HG03159 (cell line): ENCODE measurements around the gene DNAJC11.
"Not testable (repeated sequence)": the region's sequence is repeated elsewhere in the genome, so short reads cannot be mapped to it uniquely, and the experiment has no call there.

ENCODE experiments used
- ATAC-seq: cut with Tn5 transposase; IDR thresholded peaks from one replicate; pipeline ENCODE4 v1.9.1; 2021; ENCODE audit warnings: mild to moderate bottlenecking, moderate library complexity; ENCODE audit not compliant: unreplicated experiment

Gene DNAJC11

GRCh38 chr1:6695868-6696267 is 5.7 kb downstream of the DNAJC11 start:
- ATAC-seq, result no peak

DNA sequence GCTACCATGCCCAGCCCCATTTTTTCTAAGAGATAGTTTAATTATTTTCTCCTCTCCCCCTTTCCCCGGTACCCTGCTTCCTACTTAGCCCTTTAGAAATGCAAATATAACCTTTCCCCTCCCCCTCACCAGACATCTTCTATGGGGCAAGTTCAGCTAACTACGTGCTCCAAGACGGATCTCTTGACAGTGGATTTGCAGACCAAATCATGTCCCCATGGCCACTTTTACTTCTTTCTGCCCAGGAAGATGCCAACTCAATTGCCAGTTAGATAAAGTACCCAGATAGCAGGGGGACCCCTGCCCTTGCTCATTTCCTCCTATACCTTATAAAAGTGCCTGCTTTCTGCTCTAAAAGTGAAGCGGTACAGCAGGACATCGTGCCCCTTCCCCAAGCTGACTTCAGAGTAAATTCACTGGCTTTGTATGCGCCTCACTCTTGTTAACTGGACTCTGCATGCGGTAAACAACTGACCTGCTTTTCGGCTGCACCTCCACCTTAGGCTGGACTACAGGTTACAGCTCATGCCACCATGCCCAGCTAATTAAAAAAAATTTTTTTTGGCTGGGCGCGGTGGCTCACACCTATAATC is 7.4 kb downstream of the DNAJC11 start:
- no peak for ATAC-seq

GRCh38 chr1:6692956-6693355 is 8.7 kb downstream of the DNAJC11 start:
- ATAC-seq, result no peak

DNA sequence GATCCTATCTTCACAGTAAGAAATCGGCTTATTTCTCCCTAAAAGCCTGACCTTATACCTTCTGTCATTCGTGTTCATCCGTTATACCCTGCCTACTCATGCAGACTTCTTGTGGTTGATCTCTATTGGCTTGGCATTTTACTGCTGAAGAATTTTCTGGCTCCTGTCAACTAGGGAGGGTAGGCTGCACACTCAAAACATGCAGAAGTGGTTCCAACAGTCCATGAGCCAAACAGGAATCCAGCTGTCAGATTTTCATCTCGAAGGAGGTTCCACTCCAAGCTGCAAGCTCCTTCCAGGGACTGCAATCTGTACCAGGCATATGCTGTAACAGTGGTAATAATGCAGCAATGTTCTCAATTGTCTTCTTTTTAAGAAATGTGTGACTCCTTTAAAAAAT is 10.1 kb downstream of the DNAJC11 start:
- no peak for ATAC-seq

- ATAC-seq, result no peak
Measured at GRCh38 chr1:6690186-6690585, 11.4 kb downstream of the DNAJC11 start.

GRCh38 chr1:6688757-6689156 is 12.9 kb downstream of the DNAJC11 start:
- no peak for ATAC-seq

DNA sequence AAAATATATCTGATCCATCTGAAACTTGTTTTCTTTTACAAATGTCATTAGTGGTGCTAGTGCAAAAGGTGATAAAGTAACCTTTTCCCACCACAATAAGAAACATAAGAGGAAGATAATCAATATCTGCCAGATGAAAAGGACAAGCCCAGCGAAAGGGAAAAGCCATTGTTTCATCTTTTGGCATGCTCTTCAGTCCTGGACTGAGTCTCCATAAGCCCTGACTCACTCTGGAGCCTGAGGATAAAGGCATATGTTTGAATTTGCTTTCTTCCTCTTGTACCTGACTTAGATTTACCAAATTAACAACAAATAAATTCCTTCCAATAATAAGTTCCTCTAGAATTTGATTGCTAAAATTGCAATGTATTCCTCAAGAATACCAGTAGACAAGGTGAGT is 13.6 kb downstream of the DNAJC11 start:
- no peak for ATAC-seq

GRCh38 chr1:6686294-6686693 is 15.3 kb downstream of the DNAJC11 start:
- ATAC-seq, result no peak

- no peak for ATAC-seq
Measured at GRCh38 chr1:6685381-6685780, 16.2 kb downstream of the DNAJC11 start.

GRCh38 chr1:6683434-6683833 is 18.2 kb downstream of the DNAJC11 start:
- no peak for ATAC-seq

GRCh38 chr1:6675941-6676340 is 25.7 kb downstream of the DNAJC11 start:
- ATAC-seq, result no peak

DNA sequence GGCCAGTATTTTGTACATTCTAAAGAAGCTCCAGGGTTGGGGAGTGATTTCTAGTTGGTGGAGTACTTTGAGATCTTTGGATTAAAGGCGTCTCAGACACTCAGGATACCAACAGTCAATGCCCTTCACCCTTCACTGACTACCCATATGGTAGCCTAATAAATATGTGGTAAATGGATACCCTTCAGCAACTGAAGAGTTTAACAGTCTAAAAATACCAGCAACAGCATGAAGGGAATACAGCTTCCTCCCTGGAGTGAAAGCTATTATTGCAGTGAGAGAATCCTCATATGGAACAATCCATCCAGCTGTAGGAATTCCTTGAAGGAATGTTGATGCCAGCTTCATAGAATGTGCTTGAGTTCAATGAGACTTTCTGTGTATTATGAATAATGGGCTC is 26.8 kb downstream of the DNAJC11 start:
- no peak for ATAC-seq

- ATAC-seq, result no peak
Measured at GRCh38 chr1:6673816-6674398, 27.7 kb downstream of the DNAJC11 start.

DNA sequence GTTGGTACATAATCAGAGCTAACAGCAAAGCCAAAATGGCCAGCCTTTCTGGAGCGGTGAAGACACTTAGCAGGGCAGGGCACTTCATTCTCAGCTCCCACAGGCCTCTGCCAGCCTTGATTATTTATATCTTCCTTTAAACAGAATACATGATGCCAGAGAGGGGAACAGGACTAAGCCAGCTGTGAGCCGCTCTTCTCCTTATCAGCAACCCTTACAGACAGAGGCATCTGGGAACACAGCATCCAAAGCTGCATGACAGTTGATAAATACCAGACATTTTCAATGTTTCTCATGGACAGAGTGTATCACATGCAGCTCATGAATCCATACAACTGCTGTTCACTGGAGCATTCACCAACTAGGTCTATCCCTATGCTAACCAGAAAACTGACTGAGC is 29.1 kb downstream of the DNAJC11 start:
- no peak for ATAC-seq

GRCh38 chr1:6668503-6668902 is 33.1 kb downstream of the DNAJC11 start:
- ATAC-seq, result no peak

GRCh38 chr1:6667139-6667538 is 34.5 kb downstream of the DNAJC11 start:
- no peak for ATAC-seq

DNA sequence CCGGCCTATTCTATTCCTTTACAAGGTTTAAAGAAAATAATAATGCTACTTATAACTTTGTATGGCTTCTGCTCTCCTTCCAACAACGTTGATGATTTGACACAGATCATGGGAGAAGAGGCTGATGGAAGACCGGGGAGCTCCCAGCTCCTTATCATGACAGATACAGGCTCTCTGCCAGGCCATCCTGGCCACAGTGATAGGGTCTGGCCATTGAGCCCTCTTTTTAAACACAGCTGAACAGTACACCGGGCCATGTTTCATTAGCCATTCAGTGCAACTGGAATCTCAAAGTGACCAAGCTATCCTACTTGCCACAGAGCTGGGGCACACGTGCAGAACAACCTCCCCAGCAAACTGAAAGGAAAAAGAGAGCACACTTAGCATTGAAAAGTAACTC is 34.9 kb downstream of the DNAJC11 start:
- no peak for ATAC-seq

DNA sequence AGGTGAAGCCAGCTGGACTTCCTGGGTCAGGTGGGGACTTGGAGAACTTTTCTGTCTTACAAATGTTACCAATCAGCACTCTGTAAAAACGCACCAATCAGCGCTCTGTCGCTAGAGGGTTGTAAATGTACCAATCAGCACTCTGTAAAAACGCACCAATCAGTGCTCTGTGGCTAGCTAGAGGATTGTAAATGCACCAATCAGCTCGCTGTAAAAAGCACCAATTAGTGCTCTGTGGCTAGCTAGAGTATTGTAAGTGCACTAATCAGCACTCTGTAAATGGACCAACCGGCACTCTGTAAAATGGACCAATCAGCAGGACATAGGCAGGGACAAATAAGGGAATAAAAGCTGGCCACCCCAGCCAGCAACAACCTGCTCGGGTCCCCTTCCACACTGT is 39.1 kb downstream of the DNAJC11 start:
- not testable (repeated sequence) for ATAC-seq

DNA sequence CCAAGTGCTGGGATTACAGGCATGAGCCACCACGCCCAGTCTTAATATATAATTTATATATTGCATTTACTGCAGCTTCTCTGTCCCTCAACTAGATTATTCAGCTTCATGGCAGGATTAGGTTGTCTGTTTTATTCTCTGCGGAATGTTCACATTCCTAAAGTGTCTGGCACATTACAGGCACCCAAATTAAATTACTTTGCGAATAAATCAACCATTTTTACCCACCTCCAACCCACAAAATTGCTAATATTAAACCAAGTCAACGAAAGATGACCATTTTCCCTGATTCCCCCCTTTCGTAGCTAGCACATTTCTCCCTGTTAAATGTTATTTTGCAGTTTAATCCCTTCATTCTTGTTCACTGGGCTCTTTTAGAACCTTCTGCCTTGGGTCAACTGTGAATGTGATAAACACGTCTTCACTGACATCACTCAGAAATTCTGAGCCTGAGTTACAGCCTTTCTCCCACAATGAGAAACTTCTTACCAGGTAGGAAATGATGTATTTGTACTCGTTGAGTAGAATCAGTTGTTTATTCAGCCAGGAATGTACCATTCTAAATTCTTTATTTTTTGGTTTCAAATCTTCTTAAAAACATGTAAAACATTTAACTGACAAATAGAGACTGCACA is 41.1 kb downstream of the DNAJC11 start:
- no peak for ATAC-seq

DNA sequence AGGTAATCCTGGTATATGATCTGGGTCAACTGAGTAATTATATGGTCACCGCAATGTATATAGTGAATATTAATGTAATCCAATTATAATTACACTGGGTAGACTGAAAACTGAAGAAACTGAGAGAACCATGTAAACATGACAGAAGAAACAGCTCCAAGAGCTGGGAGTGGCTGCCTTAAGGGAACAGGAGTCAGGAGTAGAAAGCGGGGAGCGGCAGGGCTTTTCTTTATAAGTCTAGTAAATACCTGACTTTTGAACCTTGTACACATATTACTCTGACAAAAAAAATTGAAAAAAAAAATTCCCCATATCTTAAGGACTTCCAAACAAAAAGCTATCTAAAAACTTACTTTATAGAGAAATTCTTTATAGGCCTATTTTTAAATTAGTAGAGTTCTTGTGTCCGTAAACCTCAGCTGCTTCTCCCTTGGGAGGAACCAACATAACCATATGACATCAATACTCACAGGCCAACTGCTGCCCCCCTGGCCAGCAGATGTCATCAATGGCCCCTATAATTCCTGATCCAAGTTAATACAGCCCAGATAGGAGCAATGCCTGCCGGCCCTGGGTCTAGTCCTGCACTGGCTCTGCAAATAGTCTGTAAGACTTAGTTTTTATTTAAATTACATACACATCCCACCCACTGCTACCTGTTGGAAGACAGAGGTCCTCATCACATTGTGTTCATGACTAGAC is 43.1 kb downstream of the DNAJC11 start:
- ATAC-seq, result no peak

GRCh38 chr1:6657138-6657537 is 44.5 kb downstream of the DNAJC11 start:
- no peak for ATAC-seq
